ENCODE data around the gene PRDM5. TPM values are rescaled to one million over a fixed set of nuclear protein-coding genes. Genes with fewer than 3 reads are reported as not detected.
A peak's percentile ranks its signal among the peaks of the same experiment; 100 is the strongest.

PRDM5 gene
- total RNA-seq, 1 experiment from 2014 or later = 9.1 TPM

- no peak for DNase-seq (ENCODE audit: low spot score)
Measured at GRCh38 chr4:120821029-120821428, 101.5 kb downstream of the PRDM5 start.

GRCh38 chr4:120819805-120820437 is 102.6 kb downstream of the PRDM5 start:
- no peak for DNase-seq (ENCODE audit: low spot score)

- no peak for DNase-seq (ENCODE audit: low spot score)
Measured at GRCh38 chr4:120816296-120816965, 106.1 kb downstream of the PRDM5 start.

GRCh38 chr4:120815361-120815760 is 107.2 kb downstream of the PRDM5 start:
- no peak for DNase-seq (ENCODE audit: low spot score)

- no peak for DNase-seq (ENCODE audit: low spot score)
Measured at GRCh38 chr4:120814886-120815285, 107.6 kb downstream of the PRDM5 start.

GRCh38 chr4:120812216-120812615 is 110.3 kb downstream of the PRDM5 start:
- DNase-seq (ENCODE audit: low spot score) = no peak

- no peak for DNase-seq (ENCODE audit: low spot score)
Measured at GRCh38 chr4:120809518-120809917, 113.0 kb downstream of the PRDM5 start.

- no peak for DNase-seq (ENCODE audit: low spot score)
Measured at GRCh38 chr4:120808475-120809141, 113.9 kb downstream of the PRDM5 start.

GRCh38 chr4:120801137-120801758 is 121.3 kb downstream of the PRDM5 start:
- DNase-seq (ENCODE audit: low spot score) = no peak

GRCh38 chr4:120798570-120798969 is 124.0 kb downstream of the PRDM5 start:
- no peak for DNase-seq (ENCODE audit: low spot score)

- DNase-seq (ENCODE audit: low spot score) = no peak
Measured at GRCh38 chr4:120796271-120796670, 126.3 kb downstream of the PRDM5 start.

- no peak for DNase-seq (ENCODE audit: low spot score)
Measured at GRCh38 chr4:120785202-120785601, 137.3 kb downstream of the PRDM5 start.

- no peak for DNase-seq (ENCODE audit: low spot score)
Measured at GRCh38 chr4:120777459-120777858, 145.1 kb downstream of the PRDM5 start.

GRCh38 chr4:120775431-120775830 is 147.1 kb downstream of the PRDM5 start:
- DNase-seq (ENCODE audit: low spot score) = no peak

- no peak for DNase-seq (ENCODE audit: low spot score)
Measured at GRCh38 chr4:120773641-120774040, 148.9 kb downstream of the PRDM5 start.

- DNase-seq (ENCODE audit: low spot score) = no peak
Measured at GRCh38 chr4:120771907-120772306, 150.6 kb downstream of the PRDM5 start.

- no peak for DNase-seq (ENCODE audit: low spot score)
Measured at GRCh38 chr4:120770897-120771296, 151.6 kb downstream of the PRDM5 start.

GRCh38 chr4:120769227-120769626 is 153.3 kb downstream of the PRDM5 start:
- peak; percentile 71 for DNase-seq (ENCODE audit: low spot score)

GRCh38 chr4:120765260-120765680 is 157.3 kb downstream of the PRDM5 start:
- DNase-seq (ENCODE audit: low spot score) = no peak

GRCh38 chr4:120763650-120764049 is 158.9 kb downstream of the PRDM5 start:
- no peak for DNase-seq (ENCODE audit: low spot score)

- no peak for DNase-seq (ENCODE audit: low spot score)
Measured at GRCh38 chr4:120761070-120761469, 161.5 kb downstream of the PRDM5 start.

GRCh38 chr4:120760047-120760446 is 162.5 kb downstream of the PRDM5 start:
- DNase-seq (ENCODE audit: low spot score) = no peak

GRCh38 chr4:120755864-120756263 is 166.7 kb downstream of the PRDM5 start:
- no peak for DNase-seq (ENCODE audit: low spot score)

Data from H4 (cell line).